Measurements from ENCODE around the gene MALRD1.

The MALRD1 gene

DNA sequence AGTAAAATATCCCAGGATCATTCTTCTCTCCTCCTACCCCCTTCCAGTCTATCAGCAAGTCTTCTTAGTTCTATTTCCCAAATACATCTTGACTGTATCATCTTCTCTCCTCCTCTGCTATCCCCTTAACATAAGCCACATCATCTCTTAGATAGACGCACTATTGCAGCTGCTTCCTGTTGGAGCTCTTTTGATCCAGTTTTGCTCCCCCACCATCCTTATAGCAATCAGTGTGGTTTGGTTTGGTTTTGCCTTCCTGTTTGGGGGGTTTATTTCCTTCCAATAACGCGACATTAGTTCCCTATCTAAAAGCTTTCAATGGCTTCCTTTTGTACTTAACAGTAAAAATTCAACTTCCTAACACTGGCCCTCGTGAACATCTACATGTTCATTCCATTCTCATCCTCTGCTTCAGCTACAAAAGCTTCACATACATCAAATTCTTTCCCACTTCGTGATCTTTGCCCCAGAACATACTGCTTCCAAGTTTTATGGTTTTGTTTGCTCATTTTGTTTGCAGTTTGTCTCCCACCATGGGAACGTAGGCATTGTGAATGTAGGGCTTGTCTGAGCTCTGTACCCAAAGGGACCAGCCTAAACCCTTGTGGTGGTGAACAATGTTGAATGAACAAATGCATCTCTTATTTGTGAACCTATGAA, 734.0 kb downstream of the MALRD1 start:
- DNase-seq (ENCODE audit: low spot score) = no peak

DNA sequence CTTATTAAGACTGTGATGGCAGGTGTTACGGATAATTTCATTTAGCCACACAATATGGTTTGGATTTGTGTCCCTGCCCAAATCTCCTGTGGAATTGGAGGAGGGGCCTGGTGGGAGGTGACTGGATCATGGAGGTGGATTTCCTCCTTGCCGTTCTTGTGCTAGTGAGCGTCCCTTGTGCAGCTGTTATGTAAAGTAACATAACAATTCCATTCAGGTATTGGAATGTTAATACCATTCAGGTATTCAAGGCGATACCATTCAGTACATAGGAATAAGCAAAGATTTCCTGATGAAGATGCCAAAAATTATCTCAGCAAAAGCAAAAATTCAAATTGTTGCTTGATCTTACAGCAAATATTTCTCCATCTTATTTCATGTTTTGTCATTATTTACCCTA, 735.1 kb downstream of the MALRD1 start:
- no peak for DNase-seq (ENCODE audit: low spot score)

Measured in hematopoietic multipotent progenitor cell treated with erythropoietin and hydrocortisone succinate and interleukin-3 and kit ligand, for 17 days (in vitro differentiated cells).